ENCODE measurements around the gene PHACTR2.

PHACTR2 gene

GRCh38 chr6:143744551-143745165 lies 66.9 kb downstream of the PHACTR2 start:
- H3K4me3 ChIP-seq (ENCODE audit: low read depth in 1 of 2, low read length in 2 of 2): no peak overlapping the region
- H3K9ac ChIP-seq (ENCODE audit: low read depth, low read length): no peak overlapping the region
- ATAC-seq (ENCODE audit: insufficient read depth, low read depth): no peak

GRCh38 chr6:143745166-143746133 lies 67.7 kb downstream of the PHACTR2 start:
- Histone ChIP-seq H3K27ac (ENCODE audit: low read length) (no peak overlapping the region), H3K4me3 (ENCODE audit: low read depth in 1 of 2, low read length in 2 of 2) (no peak overlapping the region), H3K36me3 (ENCODE audit: insufficient read depth, low read length) (no peaks in the 10 kb centered on the region), H3K79me2 (ENCODE audit: insufficient read depth, low read length) (no peaks in the 10 kb centered on the region), H3K9me3 (ENCODE audit: insufficient read depth, low read length, severe bottlenecking) (no peaks in the 10 kb centered on the region), H3K4me2 (ENCODE audit: insufficient read depth, low read length) (no peak overlapping the region), H3K4me1 (ENCODE audit: insufficient read depth, low read length) (no peaks in the 10 kb centered on the region), H3K27me3 (ENCODE audit: insufficient read depth, low read length, poor library complexity) (peaks cover 3% of the 10 kb centered on the region), H4K20me1 (ENCODE audit: insufficient read depth, low read length) (no peaks in the 10 kb centered on the region), H2AFZ (ENCODE audit: low read depth, low read length) (no peak overlapping the region), H3K9ac (ENCODE audit: low read depth, low read length) (no peak overlapping the region)
- ATAC-seq (ENCODE audit: insufficient read depth, low read depth) (no peak), DNase-seq (no peak)
- TF ChIP-seq CTCF (IDR thresholded peaks at IDR 0.05; ENCODE audit: borderline replicate concordance, extremely low read depth, low read length, poor library complexity, severe bottlenecking) (no peak), EZH2 (IDR thresholded peaks at IDR 0.05; ENCODE audit: borderline replicate concordance, low read depth, low read length, severe bottlenecking) (no peak)

More at GRCh38 chr6:143744551-143745165, 66.9 kb downstream of the PHACTR2 start:
- TF ChIP-seq EZH2 (IDR thresholded peaks at IDR 0.05; ENCODE audit: borderline replicate concordance, low read depth, low read length, severe bottlenecking): no peak
- no peak for TF ChIP-seq CTCF (IDR thresholded peaks at IDR 0.05; ENCODE audit: borderline replicate concordance, extremely low read depth, low read length, poor library complexity, severe bottlenecking)
- no peaks in the 10 kb centered on the region for H3K79me2 ChIP-seq (ENCODE audit: insufficient read depth, low read length)
- H4K20me1 ChIP-seq (ENCODE audit: insufficient read depth, low read length): no peaks in the 10 kb centered on the region
- no peak overlapping the region for H2AFZ ChIP-seq (ENCODE audit: low read depth, low read length)
- H3K4me2 ChIP-seq (ENCODE audit: insufficient read depth, low read length): no peak overlapping the region
- H3K27me3 ChIP-seq (ENCODE audit: insufficient read depth, low read length, poor library complexity): peaks cover 3% of the 10 kb centered on the region
- H3K4me1 ChIP-seq (ENCODE audit: insufficient read depth, low read length): no peaks in the 10 kb centered on the region
- H3K36me3 ChIP-seq (ENCODE audit: insufficient read depth, low read length): no peaks in the 10 kb centered on the region
- H3K9me3 ChIP-seq (ENCODE audit: insufficient read depth, low read length, severe bottlenecking): no peaks in the 10 kb centered on the region
- H3K27ac ChIP-seq (ENCODE audit: low read length): no peak overlapping the region
- DNase-seq: no peak

- Histone ChIP-seq H3K4me1 (ENCODE audit: insufficient read depth, low read length) (no peaks in the 10 kb centered on the region), H3K27ac (ENCODE audit: low read length) (no peak overlapping the region), H3K4me2 (ENCODE audit: insufficient read depth, low read length) (no peak overlapping the region), H3K9me3 (ENCODE audit: insufficient read depth, low read length, severe bottlenecking) (no peaks in the 10 kb centered on the region), H3K9ac (ENCODE audit: low read depth, low read length) (no peak overlapping the region), H3K4me3 (ENCODE audit: low read depth in 1 of 2, low read length in 2 of 2) (no peak overlapping the region), H3K27me3 (ENCODE audit: insufficient read depth, low read length, poor library complexity) (peaks cover 3% of the 10 kb centered on the region), H2AFZ (ENCODE audit: low read depth, low read length) (no peak overlapping the region), H3K36me3 (ENCODE audit: insufficient read depth, low read length) (no peaks in the 10 kb centered on the region), H4K20me1 (ENCODE audit: insufficient read depth, low read length) (no peaks in the 10 kb centered on the region), H3K79me2 (ENCODE audit: insufficient read depth, low read length) (no peaks in the 10 kb centered on the region)
- DNase-seq (no peak), ATAC-seq (ENCODE audit: insufficient read depth, low read depth) (no peak)
- no peak for TF ChIP-seq EZH2 (IDR thresholded peaks at IDR 0.05; ENCODE audit: borderline replicate concordance, low read depth, low read length, severe bottlenecking)
- TF ChIP-seq CTCF (IDR thresholded peaks at IDR 0.05; ENCODE audit: borderline replicate concordance, extremely low read depth, low read length, poor library complexity, severe bottlenecking): no peak
Observed at GRCh38 chr6:143746202-143747119, 68.7 kb downstream of the PHACTR2 start.
